RWPE2 (cell line): ENCODE measurements around the gene RIMOC1.
"Not testable (repeated sequence)": the region's sequence is repeated elsewhere in the genome, so short reads cannot be mapped to it uniquely, and the experiment has no call there.

Source experiments
- ATAC-seq: fragments of 200-7000 bp; cut with Tn5 transposase; 3 replicates; pipeline ENCODE4 v1.9.1; 2021; ENCODE audit warnings: low read depth
- DNase-seq: peaks from one replicate; pipeline ENCODE4 v3.0.0-alpha.2; 2020; ENCODE audit warnings: low spot score
- H3K27ac ChIP-seq: fragments of 450-650 bp; 2 replicates; pipeline ENCODE4 v1.5.1; 2017; ENCODE audit warnings: mild to moderate bottlenecking; ENCODE audit not compliant: poor library complexity, severe bottlenecking
- H3K27me3 ChIP-seq: fragments of 250-450 bp; sonication (Bioruptor Pico); 2 replicates; pipeline ENCODE4 v1.5.1; 2021; ENCODE audit warnings: mild to moderate bottlenecking, moderate library complexity; ENCODE audit not compliant: insufficient read depth, poor library complexity, severe bottlenecking
- H3K36me3 ChIP-seq: fragments of 250-450 bp; sonication (Bioruptor Pico); 2 replicates; pipeline ENCODE4 v1.5.1; 2020; ENCODE audit warnings: low read depth, mild to moderate bottlenecking, moderate library complexity
- H3K4me1 ChIP-seq: fragments of 250-450 bp; sonication (Bioruptor Pico); 2 replicates; pipeline ENCODE4 v1.5.1; 2021; ENCODE audit warnings: mild to moderate bottlenecking, moderate library complexity; ENCODE audit not compliant: insufficient read depth, poor library complexity, severe bottlenecking
- H3K4me3 ChIP-seq: fragments of 250-450 bp; sonication (Bioruptor Pico); 2 replicates; pipeline ENCODE4 v1.5.1; 2021; ENCODE audit warnings: mild to moderate bottlenecking, moderate library complexity; ENCODE audit not compliant: severe bottlenecking
- H3K9me3 ChIP-seq: fragments of 250-450 bp; sonication (Bioruptor Pico); 2 replicates; pipeline ENCODE4 v1.5.1; 2021; ENCODE audit warnings: mild to moderate bottlenecking, moderate library complexity; ENCODE audit not compliant: severe bottlenecking
- TF ChIP-seq, protein P1 (sequence below): fragments of 450-650 bp; IDR thresholded peaks from one replicate; pipeline ENCODE4 v1.5.1; 2017; ENCODE audit warnings: mild to moderate bottlenecking, moderate library complexity; ENCODE audit not compliant: poor library complexity, severe bottlenecking

The RIMOC1 gene

DNA sequence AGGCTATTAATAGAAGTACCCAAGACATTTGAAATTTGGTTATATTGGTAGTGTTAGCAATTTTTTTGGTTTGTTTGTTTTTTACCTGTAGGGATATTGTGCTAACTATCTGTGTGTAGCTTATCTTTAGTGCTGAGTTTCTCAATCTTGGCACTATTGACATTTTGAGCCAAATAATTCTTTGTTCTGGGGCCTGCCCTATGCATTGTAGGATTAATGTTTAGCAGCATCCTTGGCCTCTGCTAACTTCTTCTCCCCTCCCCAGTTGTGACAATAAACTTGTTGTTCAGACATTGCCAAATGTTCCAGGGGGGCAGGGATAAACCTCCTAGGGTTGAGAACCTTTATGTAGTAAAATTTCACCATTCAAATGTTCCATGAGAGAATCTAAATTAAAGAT lies 24.9 kb downstream of the RIMOC1 start:
- Histone ChIP-seq H3K9me3 (no peaks in the 10 kb centered on the region), H3K4me3 (no peak overlapping the region), H3K36me3 (peaks cover 7% of the 10 kb centered on the region), H3K27ac (no peak overlapping the region), H3K27me3 (no peaks in the 10 kb centered on the region), H3K4me1 (peaks cover 5% of the 10 kb centered on the region)
- ATAC-seq (no peak), DNase-seq (no peak)
- TF ChIP-seq, protein P1, sequence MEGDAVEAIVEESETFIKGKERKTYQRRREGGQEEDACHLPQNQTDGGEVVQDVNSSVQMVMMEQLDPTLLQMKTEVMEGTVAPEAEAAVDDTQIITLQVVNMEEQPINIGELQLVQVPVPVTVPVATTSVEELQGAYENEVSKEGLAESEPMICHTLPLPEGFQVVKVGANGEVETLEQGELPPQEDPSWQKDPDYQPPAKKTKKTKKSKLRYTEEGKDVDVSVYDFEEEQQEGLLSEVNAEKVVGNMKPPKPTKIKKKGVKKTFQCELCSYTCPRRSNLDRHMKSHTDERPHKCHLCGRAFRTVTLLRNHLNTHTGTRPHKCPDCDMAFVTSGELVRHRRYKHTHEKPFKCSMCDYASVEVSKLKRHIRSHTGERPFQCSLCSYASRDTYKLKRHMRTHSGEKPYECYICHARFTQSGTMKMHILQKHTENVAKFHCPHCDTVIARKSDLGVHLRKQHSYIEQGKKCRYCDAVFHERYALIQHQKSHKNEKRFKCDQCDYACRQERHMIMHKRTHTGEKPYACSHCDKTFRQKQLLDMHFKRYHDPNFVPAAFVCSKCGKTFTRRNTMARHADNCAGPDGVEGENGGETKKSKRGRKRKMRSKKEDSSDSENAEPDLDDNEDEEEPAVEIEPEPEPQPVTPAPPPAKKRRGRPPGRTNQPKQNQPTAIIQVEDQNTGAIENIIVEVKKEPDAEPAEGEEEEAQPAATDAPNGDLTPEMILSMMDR: no peak

DNA sequence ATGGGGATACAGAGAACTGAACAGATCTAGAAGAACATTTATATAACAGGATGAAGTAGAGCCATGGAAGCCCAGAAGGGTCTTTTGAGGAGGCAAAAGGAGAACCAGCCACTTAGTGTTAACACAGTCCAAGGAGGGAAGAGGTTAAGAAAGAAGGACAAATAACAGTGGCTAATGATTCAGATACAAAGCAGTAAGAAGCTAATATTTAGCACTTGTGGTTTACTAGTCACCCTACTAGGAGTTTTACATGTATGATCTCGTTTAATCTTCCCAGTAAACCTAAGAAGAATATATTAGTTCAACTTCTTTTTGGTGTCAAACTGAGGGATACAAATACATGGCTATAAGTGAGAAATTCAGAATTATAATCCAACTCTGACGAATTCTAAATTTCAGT lies 28.6 kb downstream of the RIMOC1 start:
- peaks cover 17% of the 10 kb centered on the region for H3K36me3 ChIP-seq
- no peaks in the 10 kb centered on the region for H3K9me3 ChIP-seq
- H3K4me3 ChIP-seq: no peak overlapping the region
- ATAC-seq (no peak), DNase-seq (no peak)
- H3K4me1 ChIP-seq: no peaks in the 10 kb centered on the region
- TF ChIP-seq, protein P1: no peak
- no peaks in the 10 kb centered on the region for H3K27me3 ChIP-seq
- H3K27ac ChIP-seq: no peak overlapping the region

DNA sequence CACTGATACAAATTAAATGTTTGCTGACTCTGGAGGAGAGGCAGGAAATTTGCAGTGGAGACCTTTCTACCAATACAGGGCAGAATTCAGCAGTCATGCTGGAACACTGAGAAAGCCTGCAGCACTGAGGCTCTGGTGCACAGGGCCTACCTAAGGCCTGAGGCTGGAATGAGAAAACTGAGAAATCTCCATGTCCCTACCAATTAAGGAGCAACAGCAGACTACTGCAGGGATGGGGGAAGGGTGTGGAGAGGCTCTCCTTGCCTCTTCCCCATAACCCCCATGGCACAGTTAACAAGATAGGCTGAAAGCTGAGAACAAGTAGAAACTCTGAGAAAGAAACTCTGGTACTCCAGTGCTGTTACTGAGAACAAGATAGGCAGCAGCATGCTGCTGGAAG lies 31.4 kb downstream of the RIMOC1 start:
- peaks cover 17% of the 10 kb centered on the region for H3K36me3 ChIP-seq
- ATAC-seq (no peak), DNase-seq (no peak)
- no peak overlapping the region for H3K27ac ChIP-seq
- no peaks in the 10 kb centered on the region for H3K27me3 ChIP-seq
- no peak overlapping the region for H3K4me3 ChIP-seq
- H3K9me3 ChIP-seq: no peaks in the 10 kb centered on the region
- TF ChIP-seq, protein P1: no peak
- no peaks in the 10 kb centered on the region for H3K4me1 ChIP-seq

DNA sequence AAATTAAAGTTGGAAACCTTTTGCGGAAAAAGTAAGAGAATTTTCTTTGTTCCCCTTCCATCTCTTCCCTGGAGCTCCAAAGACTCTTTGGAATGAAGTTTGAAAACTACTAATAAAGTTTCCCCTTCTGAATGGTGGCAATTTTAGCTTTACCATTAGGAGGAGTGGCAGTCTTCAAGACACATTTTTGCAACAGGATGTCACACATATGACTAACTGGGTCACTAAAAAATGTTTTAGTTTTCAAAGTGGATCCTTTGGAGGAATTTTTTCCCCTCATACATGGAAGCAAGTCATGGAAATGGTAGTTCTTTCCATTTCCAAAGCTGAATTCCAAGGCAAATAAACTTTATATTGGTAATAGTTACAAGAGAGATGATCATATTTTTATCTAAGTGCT lies 36.5 kb downstream of the RIMOC1 start:
- Histone ChIP-seq H3K4me1 (no peaks in the 10 kb centered on the region), H3K27me3 (no peaks in the 10 kb centered on the region), H3K36me3 (no peaks in the 10 kb centered on the region; the same call in 1 of the 2 replicates), H3K4me3 (no peak overlapping the region), H3K27ac (no peak overlapping the region), H3K9me3 (no peaks in the 10 kb centered on the region)
- ATAC-seq (no peak), DNase-seq (no peak)
- TF ChIP-seq, protein P1: no peak

DNA sequence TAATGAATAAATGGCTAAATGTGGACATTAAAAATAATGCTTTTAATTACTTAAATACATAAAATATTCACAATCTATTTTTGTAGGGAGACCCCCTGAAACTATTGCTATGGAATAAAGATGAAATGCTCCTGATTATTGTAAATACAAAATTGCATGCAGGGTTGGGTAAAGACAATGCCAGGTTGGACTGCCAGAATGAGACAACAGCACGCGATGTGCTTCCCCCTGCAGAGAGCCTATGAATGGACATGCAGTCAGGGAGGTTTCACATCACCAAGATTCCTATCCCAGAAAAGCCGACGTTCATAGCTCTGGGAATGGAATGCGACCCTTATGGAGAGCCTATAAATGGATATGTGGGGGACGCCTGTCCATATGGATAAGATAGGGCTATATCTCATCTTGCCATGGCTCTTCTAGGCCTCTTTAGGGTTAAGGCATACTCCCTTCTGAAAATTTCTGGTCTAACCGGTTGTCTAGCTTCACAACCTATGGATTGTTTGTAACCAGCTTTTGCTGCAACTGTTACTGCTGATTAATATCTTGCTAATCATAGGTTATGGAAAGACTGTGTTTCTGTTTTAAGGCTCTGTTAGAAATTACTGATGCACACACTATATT lies 41.3 kb downstream of the RIMOC1 start:
- not testable (repeated sequence) for DNase-seq, ATAC-seq, H3K36me3 ChIP-seq, H3K27me3 ChIP-seq, H3K9me3 ChIP-seq, H3K4me3 ChIP-seq, H3K4me1 ChIP-seq, H3K27ac ChIP-seq
